Stimulated activated CD8-positive, alpha-beta memory T cell treated with anti-CD3 and anti-CD28 coated beads, Interleukin-4, amount 100 ng/mL, for 1 hour (primary cell): ENCODE data around the gene JCAD.

Experiments
- DNase-seq, 2 donors: peaks; one replicate each; pipeline ENCODE4 v3.0.0-alpha.2; 2020; ENCODE audit warnings: low read depth in 2 of 2, low spot score in 1 of 2

Gene JCAD

DNA sequence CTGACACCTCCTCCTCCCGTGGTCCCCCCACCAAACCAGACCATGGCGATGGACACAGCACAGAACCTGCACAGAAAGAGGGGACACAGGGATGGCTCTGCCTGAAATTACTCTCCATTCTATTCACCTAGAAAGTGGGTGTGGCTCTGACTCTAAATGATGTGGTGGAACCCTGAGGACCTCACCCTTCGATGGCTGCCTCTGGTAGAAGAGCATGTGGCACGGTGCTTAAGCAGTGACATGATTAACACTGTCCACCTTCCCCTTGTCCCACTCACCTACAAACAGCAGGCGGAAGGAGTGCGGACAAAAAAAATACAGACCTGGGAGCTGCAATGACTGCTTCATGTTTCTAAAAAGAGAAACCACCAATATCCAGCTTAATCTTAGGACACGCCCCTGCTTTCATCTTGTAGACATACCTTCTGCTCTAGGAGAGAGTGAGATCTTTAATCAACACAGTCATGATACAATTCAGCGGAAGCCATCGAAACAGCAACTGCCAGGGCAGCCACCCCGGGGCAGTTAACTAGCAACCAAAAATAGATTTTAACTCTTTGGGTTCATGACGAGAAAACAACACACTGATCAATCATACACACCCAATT lies 11.4 kb downstream of the JCAD start:
- no peak for DNase-seq

DNA sequence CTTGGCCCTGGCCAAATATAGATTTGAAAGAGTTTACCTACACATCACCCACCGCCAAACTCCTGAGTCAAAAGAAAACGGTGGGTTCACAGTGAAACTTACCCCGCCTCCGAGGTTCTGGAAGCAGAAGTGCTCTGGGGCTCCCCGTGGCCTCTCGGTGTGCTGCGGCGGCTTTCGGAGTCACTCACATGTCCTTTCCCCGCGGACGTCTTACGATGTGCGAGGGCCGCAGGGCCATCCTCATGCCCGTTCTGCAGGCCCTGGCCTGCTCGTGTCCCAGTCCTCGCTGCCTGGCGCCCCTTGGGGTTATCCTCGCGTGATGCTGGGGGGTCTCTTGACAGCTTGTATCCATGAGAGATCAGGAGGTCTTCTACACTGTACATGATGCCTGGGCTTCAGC lies 12.0 kb downstream of the JCAD start:
- no peak for DNase-seq

DNA sequence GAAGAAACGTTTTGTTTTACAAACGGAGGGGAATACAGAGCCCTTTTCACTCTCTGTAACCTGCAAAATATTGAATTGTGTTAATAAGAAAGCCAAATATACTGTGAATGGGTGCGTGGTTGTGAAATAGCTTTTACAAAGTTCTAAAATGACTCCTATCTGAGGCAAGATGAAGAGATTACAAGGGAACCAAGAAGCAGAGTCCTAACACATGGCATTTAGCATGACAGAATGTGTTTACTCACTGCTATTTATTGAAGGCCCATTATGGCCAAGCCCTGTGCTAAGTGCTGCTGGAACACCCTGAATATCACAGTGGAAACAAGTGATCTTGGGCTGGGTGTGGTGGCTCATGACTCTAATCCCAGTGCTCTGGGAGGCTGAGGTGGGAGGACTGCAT lies 12.9 kb downstream of the JCAD start:
- no peak for DNase-seq

DNA sequence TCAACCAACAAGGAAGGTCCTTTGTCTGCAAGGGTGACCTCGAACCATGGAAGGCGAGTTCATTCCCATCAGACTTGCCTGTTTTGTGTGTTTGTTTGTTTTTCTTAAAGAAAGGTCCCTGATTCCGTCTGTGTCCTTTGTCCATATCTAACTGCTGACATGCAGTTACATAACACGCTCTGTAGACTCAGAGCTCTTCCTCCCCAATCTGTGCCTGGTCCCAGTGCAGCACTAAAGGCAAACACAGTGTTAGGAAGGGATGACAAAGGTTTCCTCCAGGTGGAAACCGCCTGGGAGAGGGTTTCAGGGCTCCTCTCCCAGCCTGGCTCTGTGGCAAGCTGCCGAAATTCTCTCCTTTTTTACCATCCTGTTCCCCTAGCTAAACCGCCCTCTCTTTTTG lies 13.4 kb downstream of the JCAD start:
- no peak for DNase-seq

DNA sequence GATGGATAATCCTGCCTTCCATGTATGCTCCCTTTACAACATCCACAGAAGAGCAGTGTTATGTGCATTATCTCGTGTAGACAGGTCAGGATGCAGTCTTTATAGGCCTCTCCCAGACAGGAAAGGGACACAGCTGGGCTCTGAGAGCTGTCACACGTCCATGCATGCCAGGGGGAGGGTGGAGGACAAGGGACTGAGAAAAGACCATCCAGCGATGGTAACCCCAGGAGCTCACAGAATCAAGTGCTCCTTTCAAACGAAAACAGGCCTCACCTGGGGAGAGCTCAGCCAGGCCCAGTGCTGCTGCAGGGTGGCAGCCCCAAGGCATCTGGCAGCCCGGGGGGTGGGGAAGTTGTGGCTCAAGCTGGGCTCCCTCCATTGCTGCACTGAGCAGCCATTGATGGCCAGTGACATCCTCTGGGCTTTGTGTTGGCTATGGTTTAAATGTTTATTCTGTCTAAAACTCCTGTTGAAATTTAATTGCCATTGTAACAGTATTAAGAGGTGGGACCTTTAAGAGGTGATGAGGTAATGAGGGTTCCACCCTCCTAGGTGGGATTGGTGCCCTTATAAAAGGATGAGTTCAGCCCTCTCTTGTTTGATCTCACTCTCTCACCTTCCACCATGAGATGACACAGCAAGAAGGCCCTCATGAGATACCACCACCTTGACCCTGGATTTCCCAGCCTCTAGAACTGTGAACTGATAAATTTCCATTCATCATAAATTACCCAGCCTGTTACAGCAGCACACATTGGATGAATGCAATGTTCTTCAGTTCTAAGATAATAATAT lies 15.7 kb downstream of the JCAD start:
- DNase-seq = no peak

DNA sequence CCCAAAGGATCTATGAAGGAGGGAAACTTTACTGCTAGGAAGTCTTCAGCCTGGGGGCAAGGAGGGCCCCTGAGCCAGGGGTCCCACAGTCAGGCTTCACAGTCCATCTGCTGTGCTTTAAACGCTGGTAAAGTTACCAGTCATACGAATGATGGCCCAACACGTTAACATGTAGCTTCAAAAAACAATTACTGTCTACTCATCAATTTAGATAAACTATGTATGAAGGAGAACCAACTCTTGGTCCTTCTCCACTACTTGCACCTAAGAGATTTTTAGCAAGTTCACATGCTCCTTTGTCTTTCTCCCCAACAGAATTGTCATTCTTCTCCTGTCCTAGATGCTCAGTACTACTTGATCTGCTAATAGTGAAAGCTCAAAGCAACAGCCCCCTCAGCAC lies 16.6 kb downstream of the JCAD start:
- no peak for DNase-seq

DNA sequence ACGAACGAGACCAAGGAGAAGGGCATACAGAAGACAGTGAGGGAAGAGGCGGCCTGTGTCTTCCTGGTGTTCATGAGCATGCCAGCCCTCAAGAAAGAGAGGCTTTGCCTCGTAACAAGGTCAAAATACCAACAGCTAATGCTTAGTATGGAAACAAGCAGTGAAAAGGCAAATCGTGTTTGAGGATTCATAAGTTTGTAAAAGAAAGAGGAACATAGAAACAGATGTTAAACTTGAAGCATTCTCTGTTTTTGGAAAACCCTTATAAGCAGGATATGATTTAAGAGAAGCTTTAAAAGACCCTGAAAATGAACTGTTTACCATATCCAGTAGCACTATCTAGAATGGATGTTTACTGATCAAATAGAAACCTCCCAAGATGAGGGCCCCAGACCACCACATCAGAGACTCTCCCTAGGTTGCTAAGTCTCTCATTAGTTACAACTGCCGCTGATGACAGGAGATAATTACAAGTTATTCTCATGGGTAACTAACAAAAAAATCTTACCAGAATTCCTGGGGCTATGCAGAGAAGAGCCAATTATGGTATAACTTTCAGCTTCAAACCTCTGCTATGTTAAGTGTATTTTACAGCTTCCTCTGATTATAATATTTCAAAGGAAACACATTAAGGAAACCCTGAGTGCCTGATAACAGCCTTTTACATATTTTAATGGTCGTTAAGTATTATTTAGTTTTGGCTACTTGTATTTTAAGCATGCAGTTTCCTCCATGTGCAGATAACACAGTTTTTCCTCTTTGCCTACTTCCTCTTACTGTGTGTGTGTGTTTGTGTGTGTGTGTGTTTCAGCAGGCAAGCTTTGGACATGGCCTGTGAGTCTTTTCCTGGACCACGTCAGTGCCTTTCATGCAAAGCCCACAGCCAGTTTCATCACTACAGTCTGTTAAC lies 17.9 kb downstream of the JCAD start:
- DNase-seq = no peak

DNA sequence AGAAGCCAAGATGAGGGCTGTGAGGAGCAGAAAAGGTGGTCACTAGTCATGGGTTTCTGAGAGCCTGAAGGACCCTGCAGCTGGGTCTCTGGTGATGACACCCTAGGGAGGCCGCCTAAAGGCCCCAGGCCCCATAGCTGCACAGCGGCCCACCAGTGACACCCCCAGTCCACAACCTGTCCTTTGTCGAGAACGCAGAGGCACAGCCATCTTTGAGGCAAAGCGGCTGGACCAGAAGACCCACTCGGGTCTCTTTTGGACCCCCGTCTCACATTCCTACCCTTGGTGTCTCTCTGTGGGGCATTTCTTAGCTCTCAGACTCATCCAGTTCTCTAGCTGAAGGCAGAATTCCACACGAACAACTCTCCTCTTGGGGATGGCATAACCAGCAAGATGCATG lies 18.8 kb downstream of the JCAD start:
- DNase-seq = no peak

DNA sequence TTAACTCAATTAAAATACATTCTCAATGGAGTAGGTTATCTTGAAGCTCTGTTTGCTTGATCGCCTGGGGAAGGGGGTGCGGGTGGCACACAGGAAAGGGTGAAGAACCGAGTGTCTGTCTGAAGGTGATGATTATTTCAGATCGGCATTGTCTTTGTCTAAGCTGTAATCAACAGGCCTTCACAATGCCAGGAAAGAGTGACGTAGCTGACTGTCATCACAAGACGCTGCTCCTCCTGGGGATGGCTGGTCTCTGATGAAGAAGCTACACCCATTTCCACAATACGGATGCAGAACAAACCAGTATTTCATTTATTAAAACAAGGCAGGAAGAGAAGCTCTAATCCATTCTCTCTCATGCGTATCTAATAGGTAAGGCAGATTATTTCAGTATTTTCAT lies 19.4 kb downstream of the JCAD start:
- no peak for DNase-seq

DNA sequence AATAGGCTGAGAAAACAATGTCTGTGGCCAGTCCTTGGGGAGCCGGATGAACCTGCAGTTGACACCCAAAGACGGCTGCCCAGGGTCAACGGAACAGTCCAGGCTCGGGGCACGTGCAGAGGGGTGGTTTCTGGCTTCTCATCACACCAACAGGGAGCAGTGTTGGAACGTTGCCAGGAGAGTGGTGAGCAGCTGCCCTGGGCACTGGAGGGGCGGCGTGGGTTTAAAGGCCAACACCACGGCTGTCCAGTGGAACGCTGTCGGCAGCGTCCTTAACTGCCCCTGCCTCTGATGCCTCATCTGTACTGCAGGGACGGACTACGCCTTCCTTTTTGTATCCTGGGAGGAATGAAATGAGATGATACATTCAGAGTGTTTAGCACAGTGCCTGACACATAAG lies 19.8 kb downstream of the JCAD start:
- no peak for DNase-seq

DNA sequence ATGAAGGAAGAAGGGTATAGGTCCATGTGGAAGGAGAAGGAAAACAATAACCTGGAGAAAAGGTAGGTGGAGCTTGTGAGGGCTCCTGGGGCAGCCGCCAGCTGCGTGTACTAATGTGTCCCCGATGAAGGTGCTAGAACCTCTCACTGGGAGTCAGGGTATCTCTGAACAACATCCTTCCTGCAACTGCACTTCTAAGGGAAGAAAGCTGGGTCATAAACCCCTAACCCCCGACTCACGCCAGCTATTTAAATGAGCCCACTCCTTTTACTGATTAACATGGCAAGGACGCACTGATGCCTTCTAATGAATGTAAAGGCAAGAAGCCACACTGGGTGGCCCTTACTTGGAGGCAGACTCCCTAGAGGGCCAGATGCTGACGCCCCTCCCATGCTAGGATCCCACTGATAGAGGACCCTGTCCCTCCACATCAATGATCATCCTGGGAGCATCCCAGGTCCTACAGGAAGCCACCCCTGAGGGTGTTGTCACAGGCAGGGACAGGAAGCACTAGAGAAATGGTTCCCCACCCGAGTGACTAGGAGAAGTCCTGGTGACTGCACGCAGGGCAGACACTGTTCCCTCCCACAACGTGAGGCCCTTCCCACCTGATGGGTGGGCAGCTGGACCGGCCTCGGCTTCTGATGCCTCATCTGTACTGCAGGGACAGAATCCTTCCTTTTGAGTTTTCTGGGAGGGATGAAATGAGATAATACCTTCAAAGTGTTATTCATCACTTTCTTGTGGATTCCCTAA lies 20.4 kb downstream of the JCAD start:
- DNase-seq = no peak

DNA sequence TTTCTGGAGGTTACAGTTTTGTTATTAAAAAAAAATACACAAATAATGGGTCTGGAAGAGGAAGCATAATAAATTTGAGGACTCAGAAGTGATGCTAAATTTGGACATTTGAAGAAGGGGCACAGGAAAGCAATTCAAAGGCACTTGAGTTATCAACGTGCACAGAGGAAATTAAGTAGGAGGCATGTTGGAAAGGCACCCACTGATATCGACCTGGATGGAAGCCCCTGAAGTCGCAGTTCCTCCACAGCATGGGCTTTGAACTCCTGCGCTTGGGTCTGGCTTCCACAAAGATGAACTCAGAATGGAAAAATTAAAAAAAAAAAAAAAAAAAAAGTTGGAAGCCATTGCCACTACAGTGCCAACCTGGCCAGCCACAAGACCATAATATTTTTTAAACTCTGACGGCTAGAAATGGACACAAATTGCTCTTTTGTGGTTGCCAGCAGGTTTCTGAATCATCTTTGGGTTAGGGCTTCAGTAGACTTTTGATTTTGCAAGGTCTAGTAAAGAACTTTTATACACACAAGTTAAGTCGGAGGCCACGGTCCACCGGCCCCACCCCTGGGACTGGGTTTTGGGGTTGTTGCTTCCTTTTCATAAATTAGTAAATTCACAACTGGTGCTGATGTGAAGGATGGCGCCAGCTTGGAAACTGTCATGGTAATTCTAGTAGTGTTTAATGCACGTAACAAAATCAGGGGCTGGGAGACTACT lies 21.6 kb downstream of the JCAD start:
- DNase-seq = no peak

DNA sequence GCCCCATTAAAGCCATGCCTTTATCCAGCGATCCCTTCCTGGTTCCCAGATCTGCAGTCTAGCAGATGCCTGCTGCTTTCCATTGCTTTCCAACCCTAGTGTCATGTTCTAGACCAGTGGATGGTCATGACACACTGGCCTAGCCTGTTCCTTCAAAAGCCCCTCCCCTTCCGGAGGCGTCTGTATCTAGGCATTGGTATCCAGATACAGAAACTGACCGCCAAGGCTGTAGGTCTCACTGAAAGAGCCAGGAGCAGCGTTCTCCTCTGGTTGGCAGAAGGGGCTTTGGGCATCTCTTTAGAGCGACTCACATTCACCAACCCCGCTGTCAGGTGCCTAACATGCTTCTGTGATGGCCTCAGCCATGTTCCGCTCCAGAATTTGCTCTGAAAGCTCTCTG lies 22.6 kb downstream of the JCAD start:
- DNase-seq = no peak

DNA sequence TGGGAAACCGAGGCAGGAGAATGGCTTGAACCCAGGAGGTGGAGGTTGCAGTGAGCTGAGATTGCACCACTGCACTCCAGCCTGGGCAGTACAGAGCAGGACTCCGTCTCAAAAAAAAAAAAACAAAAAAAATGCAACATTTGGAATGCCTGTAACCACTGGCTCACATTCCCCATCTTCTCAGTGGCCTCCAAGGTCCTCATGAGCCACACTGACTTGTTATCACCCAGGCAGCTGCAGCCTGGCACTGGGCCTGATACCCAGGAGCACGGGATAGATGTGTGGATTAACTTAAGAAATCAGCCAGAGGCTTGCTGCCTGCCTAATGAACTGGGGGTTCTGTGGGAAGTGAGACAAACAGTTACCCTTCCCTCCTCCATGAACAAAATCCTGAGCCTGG lies 23.0 kb downstream of the JCAD start:
- no peak for DNase-seq

DNA sequence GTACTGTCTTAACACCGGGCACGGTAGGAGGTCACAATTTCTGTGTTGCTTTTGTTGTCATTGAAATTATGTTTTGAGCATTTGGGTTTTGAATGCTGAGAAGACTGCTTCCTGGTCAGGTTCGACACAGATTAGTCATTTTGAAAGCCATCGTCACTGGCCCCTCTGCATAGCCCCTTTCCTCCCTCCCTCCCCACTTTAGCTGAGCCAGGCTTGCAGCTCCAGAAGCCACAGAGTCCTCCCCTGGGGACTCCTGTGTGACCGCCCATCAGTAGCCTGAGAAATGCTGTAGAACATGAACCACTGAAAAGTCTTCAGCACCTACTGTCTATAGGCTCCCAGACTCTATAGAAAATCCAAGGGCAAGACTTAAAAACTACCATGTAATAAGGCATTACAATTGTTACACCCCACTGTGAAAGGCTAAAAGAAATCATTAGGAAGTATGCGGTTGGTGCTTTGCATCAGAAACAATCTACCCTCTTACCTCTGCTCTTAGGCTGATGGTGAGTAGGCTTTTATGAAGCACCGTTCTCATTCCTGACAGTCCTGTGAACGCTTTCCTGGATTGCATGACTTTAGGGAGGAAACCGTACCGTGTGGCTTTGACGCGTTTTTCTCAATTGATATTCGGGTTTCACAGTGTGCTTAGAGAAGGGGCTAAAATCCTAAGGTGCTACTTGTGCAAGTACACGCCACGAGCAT lies 24.8 kb downstream of the JCAD start:
- DNase-seq = no peak

DNA sequence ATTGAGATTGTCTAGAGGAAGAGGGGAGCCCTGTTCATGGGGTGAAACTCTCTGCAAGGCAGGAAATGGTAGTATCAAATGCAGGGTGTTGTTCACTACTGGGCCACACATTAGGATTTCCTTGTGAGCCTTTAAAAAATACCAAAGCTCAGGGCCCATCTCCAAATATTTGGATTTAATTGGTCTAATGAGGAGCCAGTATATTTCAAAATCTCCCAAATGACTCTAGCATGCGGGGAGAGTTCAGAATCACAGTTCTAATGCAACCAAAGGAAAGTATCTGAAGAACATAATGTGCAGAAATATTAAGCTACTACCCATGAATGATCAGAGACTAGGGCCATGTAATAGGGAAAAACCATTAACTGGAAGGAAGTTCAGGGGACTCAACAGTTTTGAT lies 27.3 kb downstream of the JCAD start:
- DNase-seq = no peak

DNA sequence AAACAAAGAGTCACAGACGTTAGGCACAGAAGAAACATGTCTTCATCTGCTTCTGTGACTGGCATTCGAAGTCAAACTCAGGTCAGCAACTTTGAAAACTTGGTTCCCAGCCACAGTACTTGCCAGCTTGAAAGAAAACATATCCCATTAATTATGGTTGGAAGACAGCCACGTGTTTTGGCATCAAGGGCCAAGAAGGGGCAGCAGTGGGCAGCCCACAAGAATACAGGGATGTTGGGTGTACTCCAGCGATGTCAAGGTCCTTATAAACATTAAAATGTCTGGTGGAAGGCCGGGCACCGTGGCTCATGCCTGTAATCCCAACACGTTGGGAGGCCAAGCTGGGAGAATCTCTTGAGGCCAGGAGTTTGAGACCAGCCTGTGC lies 29.5 kb downstream of the JCAD start:
- DNase-seq = no peak

DNA sequence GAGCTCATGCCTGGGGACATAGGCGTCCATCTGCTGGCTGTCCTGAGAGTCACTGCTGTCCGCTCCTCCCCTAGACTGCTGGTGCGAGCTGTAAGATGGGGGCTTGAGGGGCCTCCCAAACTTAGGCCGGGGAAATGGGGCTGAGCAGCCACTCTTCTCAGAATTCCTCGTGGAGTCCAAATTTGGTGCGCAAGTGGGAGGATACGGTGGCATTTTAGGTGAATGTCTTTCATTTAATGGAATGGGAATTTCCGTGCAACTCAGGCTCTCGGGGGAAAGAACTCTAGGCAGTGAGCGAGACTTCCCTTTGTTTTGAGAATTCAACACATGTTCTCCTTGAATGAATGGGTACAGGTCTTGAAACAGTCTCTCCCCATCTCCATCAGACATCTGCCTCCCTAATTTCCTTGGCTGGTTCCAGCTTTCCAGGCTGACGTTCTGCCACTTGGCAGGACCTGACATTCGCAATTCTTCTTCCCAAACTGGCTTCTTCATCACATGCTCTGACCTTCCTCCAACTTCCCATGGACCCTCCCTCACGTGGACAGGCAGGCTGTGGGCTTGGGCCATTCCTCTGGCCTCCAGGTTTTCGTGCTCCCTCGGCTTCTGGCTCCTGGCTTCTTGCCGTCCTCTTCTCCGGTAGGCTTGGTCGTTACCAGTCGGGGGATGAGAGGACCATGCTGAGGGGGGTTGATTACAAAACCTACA lies 30.1 kb downstream of the JCAD start:
- DNase-seq = no peak

DNA sequence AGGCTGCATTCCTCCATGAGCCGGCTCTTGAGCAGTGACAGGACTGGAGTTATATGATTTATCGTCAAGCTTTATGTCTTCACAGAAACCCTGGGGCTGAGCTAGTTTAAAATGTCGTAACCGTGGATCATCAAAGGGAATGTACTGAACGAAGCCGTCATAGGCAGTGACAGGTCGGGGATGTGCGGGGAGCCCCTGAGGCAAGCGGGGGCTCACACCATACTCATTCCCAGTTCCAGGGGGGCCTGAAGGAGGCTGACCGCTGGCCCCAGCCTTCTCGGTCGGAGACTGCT lies 30.7 kb downstream of the JCAD start:
- no peak for DNase-seq
